ENCODE data around the gene SH3PXD2B.

The SH3PXD2B gene

GRCh38 chr5:172453206-172453985 lies 929 bp downstream of the SH3PXD2B start:
- TF ChIP-seq CTCF (IDR thresholded peaks at IDR 0.05; ENCODE audit: low read depth, low read length) = peak; percentile 67

GRCh38 chr5:172452398-172453205 lies 1.7 kb downstream of the SH3PXD2B start:
- DNase-seq (ENCODE audit: extremely low read depth, low read depth) = no peak
- no peak; the same call in none of the 2 replicates for TF ChIP-seq CTCF (IDR thresholded peaks at IDR 0.05; ENCODE audit: low read depth, low read length)

More at GRCh38 chr5:172453206-172453985, 929 bp downstream of the SH3PXD2B start:
- DNase-seq (ENCODE audit: extremely low read depth, low read depth) = no peak

GRCh38 chr5:172451771-172452197 lies 2.5 kb downstream of the SH3PXD2B start:
- no peak for TF ChIP-seq CTCF (IDR thresholded peaks at IDR 0.05; ENCODE audit: low read depth, low read length)
- no peak for DNase-seq (ENCODE audit: extremely low read depth, low read depth)

- no peak for DNase-seq (ENCODE audit: extremely low read depth, low read depth)
- TF ChIP-seq CTCF (IDR thresholded peaks at IDR 0.05; ENCODE audit: low read depth, low read length) = peak; percentile 71
These were observed 3.2 kb downstream of the SH3PXD2B start for GRCh38 chr5:172450861-172451695.

- TF ChIP-seq CTCF (IDR thresholded peaks at IDR 0.05; ENCODE audit: low read depth, low read length) = no peak
- DNase-seq (ENCODE audit: extremely low read depth, low read depth) = no peak
These were observed 3.9 kb downstream of the SH3PXD2B start for GRCh38 chr5:172450453-172450852.

- DNase-seq (ENCODE audit: extremely low read depth, low read depth) = no peak
- TF ChIP-seq CTCF (IDR thresholded peaks at IDR 0.05; ENCODE audit: low read depth, low read length) = no peak
These were observed 5.3 kb downstream of the SH3PXD2B start for GRCh38 chr5:172448999-172449398.
